Activated T-helper 9 cell treated with anti-CD3 and anti-CD28 coated beads, Interleukin-2, amount 50 U/mL, for 16 hours (primary cell): ENCODE measurements around the gene ARHGEF16.

Source experiments
- DNase-seq: peaks from one replicate; pipeline ENCODE4 v3.0.0-alpha.2; 2020; ENCODE audit warnings: low read depth

The ARHGEF16 gene

GRCh38 chr1:3438661-3439180, 15.7 kb upstream of the ARHGEF16 start:
- DNase-seq = no peak

GRCh38 chr1:3439346-3440299, 14.8 kb upstream of the ARHGEF16 start:
- no peak for DNase-seq

GRCh38 chr1:3440300-3440681, 14.2 kb upstream of the ARHGEF16 start:
- DNase-seq = no peak

- DNase-seq = no peak
Observed at GRCh38 chr1:3440711-3441409, 13.6 kb upstream of the ARHGEF16 start.

- no peak for DNase-seq
Observed at GRCh38 chr1:3441410-3441847, 13.0 kb upstream of the ARHGEF16 start.

GRCh38 chr1:3441880-3442279, 12.6 kb upstream of the ARHGEF16 start:
- no peak for DNase-seq

- no peak for DNase-seq
Observed at GRCh38 chr1:3442331-3442730, 12.1 kb upstream of the ARHGEF16 start.

- no peak for DNase-seq
Observed at GRCh38 chr1:3442901-3443300, 11.6 kb upstream of the ARHGEF16 start.

- no peak for DNase-seq
Observed at GRCh38 chr1:3443807-3444206, 10.7 kb upstream of the ARHGEF16 start.

GRCh38 chr1:3444298-3444697, 10.2 kb upstream of the ARHGEF16 start:
- no peak for DNase-seq

GRCh38 chr1:3444736-3445135, 9.7 kb upstream of the ARHGEF16 start:
- DNase-seq = no peak

GRCh38 chr1:3450202-3450863, 4.1 kb upstream of the ARHGEF16 start:
- DNase-seq = no peak

- DNase-seq = no peak
Observed at GRCh38 chr1:3450983-3451382, 3.5 kb upstream of the ARHGEF16 start.

- DNase-seq = no peak
Observed at GRCh38 chr1:3451994-3452865, 2.2 kb upstream of the ARHGEF16 start.

- DNase-seq = no peak
Observed at GRCh38 chr1:3452866-3453175, 1.6 kb upstream of the ARHGEF16 start.

- peak; percentile 59 for DNase-seq
Observed at GRCh38 chr1:3453203-3453761, 1.2 kb upstream of the ARHGEF16 start.

- DNase-seq = no peak
Observed at GRCh38 chr1:3454811-3455618, 550 bp downstream of the ARHGEF16 start.

GRCh38 chr1:3455670-3456448, 1.4 kb downstream of the ARHGEF16 start:
- DNase-seq = no peak

GRCh38 chr1:3456449-3456963, 2.0 kb downstream of the ARHGEF16 start:
- DNase-seq = no peak
